Kidney epithelial cell (primary cell): ENCODE measurements around the gene DCDC2C. TPM values are rescaled to one million over a fixed set of nuclear protein-coding genes. Genes with fewer than 3 reads are reported as not detected.
"Not testable (repeated sequence)": the region's sequence is repeated elsewhere in the genome, so short reads cannot be mapped to it uniquely, and the experiment has no call there.

ENCODE experiments used
- DNase-seq: peaks from one replicate; pipeline ENCODE4 v3.0.0-alpha.2; 2010; ENCODE audit warnings: low read depth
- H3K27me3 ChIP-seq: 2 replicates; pipeline ENCODE4 v1.6.0; 2011; ENCODE audit warnings: low read length; ENCODE audit not compliant: control insufficient read depth, insufficient read depth
- H3K36me3 ChIP-seq: 2 replicates; pipeline ENCODE4 v1.5.1; 2011; ENCODE audit warnings: low read length; ENCODE audit not compliant: control insufficient read depth, insufficient read depth
- H3K4me3 ChIP-seq: 2 replicates; pipeline ENCODE4 v1.5.1; 2011; ENCODE audit warnings: low read depth, mild to moderate bottlenecking, control low read depth, low read length
- total RNA-seq: library from RNA; depleted of rRNA; stranded (reverse); fragments of >200 nt; gene quantifications from 2 replicates; pipeline ENCODE4 v1.2.3, GENCODE V29; 2015
- TF ChIP-seq, protein P1 (sequence below): IDR thresholded peaks from 2 replicates; pipeline ENCODE4 v1.5.1; 2011; ENCODE audit warnings: mild to moderate bottlenecking, moderate library complexity, low read length, control low read depth, inconsistent platforms; ENCODE audit not compliant: insufficient read depth, poor library complexity, severe bottlenecking

DCDC2C gene
- total RNA-seq, 1 donor from 2014 or later = not detected

DNA sequence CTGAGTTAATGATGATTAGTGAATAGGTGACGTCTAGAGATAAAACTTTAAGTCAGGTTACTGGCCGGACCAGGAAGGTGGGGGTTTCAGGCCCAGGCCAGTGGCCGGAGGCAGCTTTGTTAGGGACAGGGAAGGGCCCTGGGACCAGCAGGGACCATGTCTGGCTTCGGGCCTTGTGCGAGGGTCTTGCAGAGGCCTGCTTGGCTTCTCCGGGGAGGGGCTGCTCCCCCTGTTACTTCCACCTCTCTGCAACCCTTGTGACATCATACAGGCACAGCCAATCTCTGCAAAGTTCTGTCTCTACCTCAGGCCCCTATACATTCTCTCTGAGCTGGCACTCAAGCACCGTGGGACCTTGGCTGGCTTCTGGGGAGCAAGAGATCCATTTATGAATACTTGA is 45.5 kb upstream of the DCDC2C start, which contains the start of gene ALLC:
ALLC (plus strand) TSS at position 320 of the 400 bp plus-strand sequence. CDS start 12,958 bp downstream, outside the sequence.
- Histone ChIP-seq H3K27me3 (peaks cover 4% of the 10 kb centered on the region), H3K36me3 (no peaks in the 10 kb centered on the region), H3K4me3 (no peak within 1 kb of the TSS)
- TF ChIP-seq, protein P1, sequence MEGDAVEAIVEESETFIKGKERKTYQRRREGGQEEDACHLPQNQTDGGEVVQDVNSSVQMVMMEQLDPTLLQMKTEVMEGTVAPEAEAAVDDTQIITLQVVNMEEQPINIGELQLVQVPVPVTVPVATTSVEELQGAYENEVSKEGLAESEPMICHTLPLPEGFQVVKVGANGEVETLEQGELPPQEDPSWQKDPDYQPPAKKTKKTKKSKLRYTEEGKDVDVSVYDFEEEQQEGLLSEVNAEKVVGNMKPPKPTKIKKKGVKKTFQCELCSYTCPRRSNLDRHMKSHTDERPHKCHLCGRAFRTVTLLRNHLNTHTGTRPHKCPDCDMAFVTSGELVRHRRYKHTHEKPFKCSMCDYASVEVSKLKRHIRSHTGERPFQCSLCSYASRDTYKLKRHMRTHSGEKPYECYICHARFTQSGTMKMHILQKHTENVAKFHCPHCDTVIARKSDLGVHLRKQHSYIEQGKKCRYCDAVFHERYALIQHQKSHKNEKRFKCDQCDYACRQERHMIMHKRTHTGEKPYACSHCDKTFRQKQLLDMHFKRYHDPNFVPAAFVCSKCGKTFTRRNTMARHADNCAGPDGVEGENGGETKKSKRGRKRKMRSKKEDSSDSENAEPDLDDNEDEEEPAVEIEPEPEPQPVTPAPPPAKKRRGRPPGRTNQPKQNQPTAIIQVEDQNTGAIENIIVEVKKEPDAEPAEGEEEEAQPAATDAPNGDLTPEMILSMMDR = no peak
- DNase-seq = no peak

DNA sequence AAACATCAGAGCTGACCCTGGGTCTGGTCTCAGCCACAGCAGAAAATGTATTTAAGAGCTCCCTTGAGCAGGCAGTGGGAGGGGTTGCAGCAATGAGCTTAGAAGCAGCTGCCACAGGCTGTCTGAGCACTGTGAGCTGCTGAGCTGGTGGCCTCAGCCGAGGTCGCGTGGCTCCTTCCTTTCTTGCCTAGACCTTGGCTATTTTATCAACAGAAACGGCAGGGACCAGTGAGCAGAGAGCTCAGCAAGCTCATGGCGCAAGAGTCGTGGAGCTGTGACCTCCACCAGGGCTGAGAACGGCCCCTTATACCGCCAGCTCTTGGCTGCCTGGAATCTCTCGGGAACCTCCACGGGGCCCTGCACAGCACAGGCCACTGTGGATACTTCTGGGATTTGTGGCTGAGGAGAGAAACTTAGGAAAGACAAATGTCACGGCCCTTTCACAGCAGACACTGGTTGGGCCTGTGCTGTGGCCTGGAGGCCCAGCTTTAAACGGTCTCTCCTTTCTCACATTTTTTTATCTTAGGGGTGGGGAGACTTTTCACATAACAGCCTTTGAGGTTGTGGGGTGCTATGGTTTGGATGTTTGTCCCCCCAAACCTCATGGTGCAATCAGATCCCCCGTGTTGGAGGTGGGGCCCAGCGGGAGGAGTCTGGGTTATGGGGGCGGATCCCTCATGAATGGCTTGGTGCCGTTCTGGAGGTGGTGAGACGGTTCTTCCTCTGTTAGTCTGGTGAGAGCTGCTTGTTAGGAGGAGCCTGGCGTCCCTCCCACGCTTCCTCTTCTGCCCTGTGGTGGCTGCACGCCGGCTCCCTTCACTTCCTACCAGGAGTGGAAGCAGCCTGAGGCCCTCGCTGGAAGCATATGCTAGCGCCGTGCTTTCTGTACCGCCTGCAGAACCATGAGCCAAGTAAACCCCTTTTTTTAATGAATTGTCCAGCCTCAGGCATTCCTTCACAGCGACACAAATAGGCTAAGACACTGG is 43.6 kb upstream of the DCDC2C start:
- H3K4me3 ChIP-seq = no peak overlapping the region
- TF ChIP-seq, protein P1 = no peak
- no peaks in the 10 kb centered on the region for H3K36me3 ChIP-seq
- DNase-seq = no peak
- H3K27me3 ChIP-seq = peaks cover 4% of the 10 kb centered on the region

DNA sequence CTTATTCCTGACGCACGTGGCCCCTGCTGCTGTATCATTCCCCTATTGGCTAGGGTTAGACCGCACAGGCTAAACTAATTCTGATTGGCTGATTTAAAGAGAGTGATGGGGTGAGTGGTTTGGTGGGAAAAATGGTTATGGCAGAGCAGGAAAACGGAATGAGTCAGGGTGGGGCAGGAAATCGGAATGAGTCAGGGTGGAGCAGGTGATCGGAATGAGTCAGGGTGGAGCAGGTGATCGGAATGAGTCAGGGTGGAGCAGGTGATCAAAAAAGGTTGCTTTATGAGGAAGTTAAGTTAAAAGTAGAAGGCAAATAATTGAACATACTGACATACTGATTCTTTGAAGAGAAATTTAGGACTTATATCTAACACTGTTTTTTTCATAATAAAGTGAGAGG is 42.7 kb upstream of the DCDC2C start:
- H3K36me3 ChIP-seq, DNase-seq, H3K27me3 ChIP-seq, H3K4me3 ChIP-seq: not testable (repeated sequence)

DNA sequence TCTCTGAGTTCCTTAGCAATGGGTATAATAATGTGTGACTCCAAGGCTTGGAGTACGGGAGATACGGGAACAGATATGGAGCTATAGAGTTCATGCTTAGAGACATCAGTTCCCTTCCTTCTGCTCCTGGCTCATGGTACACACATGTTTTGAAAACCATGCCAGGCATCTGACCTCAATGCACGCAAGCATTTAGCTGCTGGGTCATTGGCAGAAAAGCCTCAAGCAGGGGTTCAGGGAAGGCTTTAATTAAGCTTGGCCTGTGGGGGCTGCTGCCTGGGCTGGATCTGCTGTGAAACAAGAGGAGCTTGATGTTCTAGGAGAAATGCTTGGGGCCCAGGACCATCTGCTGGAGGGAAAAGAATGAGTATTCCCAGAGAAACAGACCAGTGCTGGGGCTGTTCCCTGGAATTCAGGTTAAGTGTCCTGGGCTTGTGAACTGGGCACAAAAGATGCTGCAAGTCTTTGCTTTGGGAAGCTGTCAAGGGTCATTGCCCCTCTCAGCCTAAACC is 42.2 kb upstream of the DCDC2C start:
- TF ChIP-seq, protein P1 = no peak
- H3K4me3 ChIP-seq = no peak overlapping the region
- H3K36me3 ChIP-seq = no peaks in the 10 kb centered on the region

DNA sequence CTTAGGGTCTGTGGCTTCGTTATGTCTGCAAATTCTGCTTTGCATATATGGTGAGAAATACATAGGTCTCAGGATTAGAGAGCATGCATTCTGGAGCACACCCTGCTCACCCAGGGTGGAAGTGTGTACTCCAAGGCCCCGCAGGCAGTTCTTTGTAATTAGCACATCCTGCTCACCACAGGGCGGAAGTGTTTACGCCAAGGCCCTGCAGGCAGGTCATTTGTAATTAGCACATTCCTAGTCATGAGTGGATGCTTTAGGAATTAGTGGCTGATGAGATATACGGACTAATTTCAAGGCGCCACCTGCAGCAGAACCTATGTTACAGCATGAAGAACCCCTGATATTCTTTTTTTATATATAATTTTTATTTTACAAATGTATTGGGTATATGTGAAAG is 41.1 kb upstream of the DCDC2C start:
- Histone ChIP-seq H3K27me3 (no peaks in the 10 kb centered on the region), H3K36me3 (no peaks in the 10 kb centered on the region), H3K4me3 (no peak overlapping the region)
- DNase-seq = no peak
- TF ChIP-seq, protein P1 = no peak

More for the DNA sequence above, 42.2 kb upstream of the DCDC2C start:
- no peaks in the 10 kb centered on the region for H3K27me3 ChIP-seq
- no peak for DNase-seq

DNA sequence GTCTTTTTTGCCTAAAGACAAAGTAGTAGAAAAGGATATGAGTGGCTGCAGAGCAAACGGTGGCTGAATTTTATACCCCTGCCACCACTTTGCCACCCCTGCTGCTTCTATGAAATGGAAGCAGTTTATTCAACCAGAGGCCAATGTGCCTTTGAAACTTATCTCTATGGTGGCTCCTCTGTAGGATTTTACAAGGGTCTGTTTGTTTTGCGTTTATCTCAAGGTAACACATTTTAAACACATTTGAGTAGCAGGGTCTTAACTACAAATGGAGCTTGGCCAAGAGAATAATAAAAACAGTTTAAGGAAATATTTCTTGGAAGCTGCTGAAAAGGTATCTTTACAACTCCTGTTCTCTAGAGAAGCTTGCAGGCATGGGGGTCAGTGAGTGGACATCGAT is 39.3 kb upstream of the DCDC2C start:
- Histone ChIP-seq H3K27me3 (no peaks in the 10 kb centered on the region), H3K36me3 (no peaks in the 10 kb centered on the region), H3K4me3 (no peak overlapping the region)
- TF ChIP-seq, protein P1 = no peak
- no peak for DNase-seq
